ENCODE results near the gene LAMC2.

DNA sequence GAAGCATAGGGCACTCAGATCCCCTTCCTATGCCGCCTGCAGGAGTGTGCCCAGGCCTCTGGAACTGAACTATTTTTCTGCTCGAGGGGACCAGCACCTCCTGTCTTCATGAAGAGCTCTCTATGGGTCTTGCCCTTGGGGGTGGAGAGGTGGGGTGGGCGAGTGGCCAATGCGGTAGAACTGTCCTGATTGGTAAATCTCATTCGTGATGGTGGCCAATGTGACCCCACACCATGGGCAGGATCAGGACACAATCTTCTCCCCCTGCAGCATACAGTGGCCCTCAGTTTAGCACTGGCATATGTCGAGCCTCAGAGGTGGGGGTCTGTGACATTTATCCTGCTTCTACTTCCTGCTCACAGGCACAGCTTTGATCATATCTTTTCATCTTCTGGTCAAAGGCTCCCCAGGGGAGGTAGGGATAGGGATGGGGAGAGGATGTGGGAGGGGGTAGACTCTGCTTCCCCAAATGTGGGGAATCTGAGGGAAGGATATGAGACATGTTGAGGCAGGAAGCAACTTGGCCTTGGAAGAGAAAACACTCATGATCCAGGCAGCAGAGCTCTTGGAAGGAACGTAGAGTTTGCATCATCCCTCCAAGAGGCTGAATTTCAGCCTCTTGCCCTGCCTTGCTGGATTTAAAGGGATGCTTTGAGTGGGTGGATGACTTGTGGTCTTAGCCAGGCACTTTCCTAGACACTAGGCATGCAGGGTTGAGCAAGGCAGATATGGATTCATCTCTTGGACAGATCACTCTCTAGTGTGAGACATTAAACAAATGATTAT, 81.8 kb downstream of the LAMC2 start:
- no peak for TF ChIP-seq EZH2 (IDR thresholded peaks at IDR 0.05; ENCODE audit: insufficient read depth, low read length)
- TF ChIP-seq, protein P1, sequence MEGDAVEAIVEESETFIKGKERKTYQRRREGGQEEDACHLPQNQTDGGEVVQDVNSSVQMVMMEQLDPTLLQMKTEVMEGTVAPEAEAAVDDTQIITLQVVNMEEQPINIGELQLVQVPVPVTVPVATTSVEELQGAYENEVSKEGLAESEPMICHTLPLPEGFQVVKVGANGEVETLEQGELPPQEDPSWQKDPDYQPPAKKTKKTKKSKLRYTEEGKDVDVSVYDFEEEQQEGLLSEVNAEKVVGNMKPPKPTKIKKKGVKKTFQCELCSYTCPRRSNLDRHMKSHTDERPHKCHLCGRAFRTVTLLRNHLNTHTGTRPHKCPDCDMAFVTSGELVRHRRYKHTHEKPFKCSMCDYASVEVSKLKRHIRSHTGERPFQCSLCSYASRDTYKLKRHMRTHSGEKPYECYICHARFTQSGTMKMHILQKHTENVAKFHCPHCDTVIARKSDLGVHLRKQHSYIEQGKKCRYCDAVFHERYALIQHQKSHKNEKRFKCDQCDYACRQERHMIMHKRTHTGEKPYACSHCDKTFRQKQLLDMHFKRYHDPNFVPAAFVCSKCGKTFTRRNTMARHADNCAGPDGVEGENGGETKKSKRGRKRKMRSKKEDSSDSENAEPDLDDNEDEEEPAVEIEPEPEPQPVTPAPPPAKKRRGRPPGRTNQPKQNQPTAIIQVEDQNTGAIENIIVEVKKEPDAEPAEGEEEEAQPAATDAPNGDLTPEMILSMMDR (IDR thresholded peaks at IDR 0.05; ENCODE audit: insufficient read depth, low read depth, low read length): no peak
